Measurements from ENCODE around the gene KIF1A. TPM values are rescaled to one million over a fixed set of nuclear protein-coding genes. Genes with fewer than 3 reads are reported as not detected.

KIF1A gene
- total RNA-seq, 2 experiments from 2014 or later, result 9.0 to 10.2 TPM

GRCh38 chr2:240760576-240761246 lies 59.3 kb downstream of the KIF1A start:
- Mint-ChIP-seq H3K36me3 (ENCODE audit: low read depth) (no peaks in the 10 kb centered on the region), H3K27ac (no peak overlapping the region), H3K4me1 (ENCODE audit: low read depth) (peaks cover 11% of the 10 kb centered on the region), H3K9me3 (no peaks in the 10 kb centered on the region), H3K4me3 (no peak overlapping the region), H3K27me3 (no peaks in the 10 kb centered on the region)
- DNase-seq (no peak), ATAC-seq (no peak)
- TF ChIP-seq CTCF (IDR thresholded peaks at IDR 0.05), result no peak
- ChIA-PET CTCF (no interaction called here), POLR2A (no interaction called here)
- intact Hi-C loops (cut with micrococcal nuclease), result no loop called here

- ChIA-PET CTCF (no interaction called here), POLR2A (no interaction called here)
- TF ChIP-seq CTCF (IDR thresholded peaks at IDR 0.05), result no peak
- Mint-ChIP-seq H3K4me3 (no peak overlapping the region), H3K27me3 (no peaks in the 10 kb centered on the region), H3K36me3 (ENCODE audit: low read depth) (no peaks in the 10 kb centered on the region), H3K4me1 (ENCODE audit: low read depth) (peaks cover 11% of the 10 kb centered on the region), H3K27ac (no peak overlapping the region), H3K9me3 (no peaks in the 10 kb centered on the region)
- intact Hi-C loops (cut with micrococcal nuclease), result no loop called here
- DNase-seq (no peak), ATAC-seq (no peak)
Observed at GRCh38 chr2:240760121-240760520, 59.9 kb downstream of the KIF1A start.

DNA sequence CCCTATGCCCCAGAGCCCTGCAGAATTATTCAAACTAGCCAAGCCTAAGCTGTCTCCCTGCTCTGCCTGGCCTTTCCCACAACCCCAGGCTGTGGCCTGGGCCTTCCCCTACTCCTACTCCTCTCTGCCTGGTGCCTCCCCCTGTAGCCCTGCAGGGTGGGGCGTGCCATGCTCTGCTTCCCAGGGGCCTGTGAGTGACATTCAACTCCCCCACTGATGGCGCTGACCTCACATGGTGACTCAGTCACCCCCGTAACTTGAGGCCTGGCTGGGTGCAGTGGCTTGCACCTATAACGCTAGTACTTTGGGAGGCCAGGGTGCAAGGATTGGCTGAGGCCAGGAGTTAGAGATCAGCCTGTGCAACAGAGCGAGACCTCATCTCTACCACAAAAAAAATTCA lies 60.6 kb downstream of the KIF1A start:
- CTCF ChIA-PET, result no interaction called here
- POLR2A ChIA-PET, result no interaction called here
- H3K4me3 Mint-ChIP-seq, result no peak overlapping the region
- no peak overlapping the region for H3K27ac Mint-ChIP-seq
- ATAC-seq (peak; percentile 97), DNase-seq (peak; percentile 88)
- TF ChIP-seq CTCF (IDR thresholded peaks at IDR 0.05), result no peak
- intact Hi-C loops (cut with micrococcal nuclease), result no loop called here
- H3K9me3 Mint-ChIP-seq, result no peaks in the 10 kb centered on the region
- H3K4me1 Mint-ChIP-seq (ENCODE audit: low read depth), result peaks cover 11% of the 10 kb centered on the region
- no peaks in the 10 kb centered on the region for H3K27me3 Mint-ChIP-seq
- no peaks in the 10 kb centered on the region for H3K36me3 Mint-ChIP-seq (ENCODE audit: low read depth)

DNA sequence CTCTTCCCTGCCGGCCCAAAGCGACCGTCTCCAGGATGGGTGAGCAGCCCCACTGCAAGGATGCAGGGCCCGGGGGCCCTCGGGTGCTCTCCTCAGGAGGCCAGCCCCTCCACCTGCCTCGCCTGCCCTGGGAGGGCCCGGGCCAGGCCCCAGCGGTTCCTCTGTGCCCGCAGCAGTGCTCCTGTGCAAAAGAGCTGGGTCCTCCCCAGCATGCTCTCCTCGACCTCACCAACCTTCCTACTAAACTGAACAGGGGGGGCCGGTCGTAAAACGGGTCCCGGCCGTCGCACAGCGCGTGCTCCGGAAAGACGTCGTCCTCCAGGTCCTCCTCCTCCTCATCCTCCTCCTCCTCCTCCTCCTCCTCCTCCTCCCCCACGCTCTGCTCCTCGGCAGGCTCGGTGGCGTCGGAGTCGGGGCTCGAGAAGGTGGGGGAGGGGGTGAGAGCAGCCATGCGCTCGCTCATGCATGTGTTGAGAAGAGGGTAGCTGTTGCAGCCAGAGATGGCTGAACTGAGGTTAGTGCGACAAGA lies 62.9 kb downstream of the KIF1A start:
- DNase-seq (no peak), ATAC-seq (no peak)
- H3K9me3 Mint-ChIP-seq, result no peaks in the 10 kb centered on the region
- no peaks in the 10 kb centered on the region for H3K36me3 Mint-ChIP-seq (ENCODE audit: low read depth)
- no peak for TF ChIP-seq CTCF (IDR thresholded peaks at IDR 0.05)
- no peaks in the 10 kb centered on the region for H3K27me3 Mint-ChIP-seq
- intact Hi-C loops (cut with micrococcal nuclease), result no loop called here
- no peak overlapping the region for H3K4me3 Mint-ChIP-seq
- ChIA-PET POLR2A (no interaction called here), CTCF (no interaction called here)
- no peak overlapping the region for H3K27ac Mint-ChIP-seq
- H3K4me1 Mint-ChIP-seq (ENCODE audit: low read depth), result peaks cover 11% of the 10 kb centered on the region

DNA sequence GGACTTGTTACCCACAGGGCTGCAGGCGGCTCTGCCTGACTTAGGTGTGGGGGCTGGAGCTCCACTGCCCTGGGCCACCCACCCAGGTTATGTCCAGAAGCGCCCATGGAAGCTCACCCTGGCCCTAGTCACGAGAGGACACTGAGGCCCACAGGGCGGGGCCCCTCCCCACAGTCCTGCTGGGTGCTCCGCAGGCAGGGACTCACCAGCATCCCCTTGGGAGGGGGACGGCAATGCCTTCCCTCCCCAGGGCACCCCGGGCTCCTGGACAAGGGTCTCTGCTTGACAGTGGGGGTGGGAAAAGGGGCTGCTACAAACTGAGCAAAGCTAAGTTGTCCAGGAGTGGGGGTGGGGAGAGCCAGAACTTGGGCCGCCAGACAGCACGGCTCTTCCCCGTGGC lies 67.8 kb downstream of the KIF1A start:
- ChIA-PET CTCF (no interaction called here), POLR2A (no interaction called here)
- intact Hi-C loops (cut with micrococcal nuclease), result no loop called here
- no peaks in the 10 kb centered on the region for H3K36me3 Mint-ChIP-seq (ENCODE audit: low read depth)
- no peak for DNase-seq
- H3K9me3 Mint-ChIP-seq, result no peaks in the 10 kb centered on the region
- H3K4me1 Mint-ChIP-seq (ENCODE audit: low read depth), result no peaks in the 10 kb centered on the region
- no peak overlapping the region for H3K27ac Mint-ChIP-seq
- no peaks in the 10 kb centered on the region for H3K27me3 Mint-ChIP-seq
- no peak for TF ChIP-seq CTCF (IDR thresholded peaks at IDR 0.05)
- H3K4me3 Mint-ChIP-seq, result no peak overlapping the region
- no peak for ATAC-seq
